HG02973 (cell line): ENCODE results near the gene ESYT3.

ENCODE experiments used
- ATAC-seq: cut with Tn5 transposase; IDR thresholded peaks from one replicate; pipeline ENCODE4 v1.9.1; 2021; ENCODE audit warnings: moderate library complexity; ENCODE audit not compliant: unreplicated experiment

The ESYT3 gene

GRCh38 chr3:138459619-138460535 is 25.5 kb downstream of the ESYT3 start:
- ATAC-seq: no peak

DNA sequence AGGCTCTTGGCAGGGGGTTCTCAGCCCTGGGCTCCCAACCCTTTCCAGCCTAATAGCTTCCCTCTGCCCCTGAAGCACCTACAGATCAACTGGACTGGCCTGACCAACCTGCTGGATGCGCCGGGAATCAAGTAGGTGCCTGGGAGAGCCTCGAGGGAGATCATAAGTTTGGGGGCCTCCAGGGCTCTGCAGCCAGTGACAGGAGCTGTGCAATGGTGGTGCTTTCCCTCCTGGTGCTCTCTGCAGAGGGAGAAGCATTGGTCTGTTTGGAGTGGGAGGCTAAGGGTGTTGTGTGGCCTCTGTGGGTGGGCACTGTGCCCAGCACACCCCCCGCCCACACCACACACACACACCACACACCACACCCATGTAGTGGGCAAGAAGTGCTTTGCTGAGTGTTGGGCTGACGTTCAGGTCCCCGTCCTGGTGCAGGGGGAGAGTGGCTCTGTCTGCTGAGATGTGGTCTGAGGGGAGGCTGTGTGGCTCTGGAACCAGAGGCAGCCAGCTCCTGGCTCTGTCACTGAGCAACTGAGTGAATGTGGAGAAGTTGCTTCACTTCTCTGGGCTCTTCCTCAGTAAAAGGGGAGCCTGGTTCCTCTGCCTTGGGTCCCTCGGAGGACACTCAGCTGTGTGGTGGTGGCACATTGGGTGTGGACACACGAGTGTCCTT is 26.3 kb downstream of the ESYT3 start:
- ATAC-seq: no peak

GRCh38 chr3:138461246-138461645 is 26.8 kb downstream of the ESYT3 start:
- no peak for ATAC-seq

DNA sequence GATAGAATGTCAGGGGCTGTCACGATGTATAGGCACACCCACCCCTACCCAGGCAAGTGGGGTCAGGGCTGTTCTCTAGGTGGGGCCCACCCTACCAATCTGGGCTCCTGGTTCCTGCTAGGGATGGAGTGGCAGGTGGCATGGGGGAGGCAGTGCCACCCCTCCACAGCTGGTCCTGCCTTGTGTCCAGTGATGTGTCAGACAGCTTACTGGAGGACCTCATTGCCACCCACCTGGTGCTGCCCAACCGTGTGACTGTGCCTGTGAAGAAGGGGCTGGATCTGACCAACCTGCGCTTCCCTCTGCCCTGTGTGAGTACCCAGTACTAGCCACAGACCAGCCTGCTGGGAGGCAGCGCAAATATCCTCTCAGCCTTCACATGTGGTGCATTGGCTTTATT is 27.5 kb downstream of the ESYT3 start:
- ATAC-seq: no peak

GRCh38 chr3:138463724-138464490 is 29.5 kb downstream of the ESYT3 start:
- no peak for ATAC-seq

- no peak for ATAC-seq
Measured at GRCh38 chr3:138464491-138464860, 30.1 kb downstream of the ESYT3 start.

GRCh38 chr3:138465451-138465850 is 31.0 kb downstream of the ESYT3 start:
- ATAC-seq: no peak

DNA sequence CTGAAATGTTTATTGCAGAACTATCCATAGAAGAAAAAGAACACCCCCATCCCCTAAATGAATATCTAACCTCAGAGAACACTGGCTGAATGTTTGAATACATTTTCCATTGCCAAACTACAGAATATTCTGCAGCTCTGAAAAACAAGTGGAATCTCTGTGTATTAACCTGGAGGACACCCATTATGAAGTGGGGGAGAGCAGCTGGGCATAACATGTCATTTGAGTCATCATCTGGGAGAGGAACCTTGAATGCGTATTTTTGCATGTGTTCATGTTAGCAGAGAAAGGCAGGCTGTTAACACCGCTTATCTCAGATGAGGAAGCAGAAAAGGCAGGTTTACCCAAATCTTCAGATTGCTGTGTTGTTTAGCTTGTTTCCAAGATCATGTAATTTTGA is 31.5 kb downstream of the ESYT3 start:
- no peak for ATAC-seq

- no peak for ATAC-seq
Measured at GRCh38 chr3:138467931-138468330, 33.5 kb downstream of the ESYT3 start.

- ATAC-seq: no peak
Measured at GRCh38 chr3:138468451-138468850, 34.0 kb downstream of the ESYT3 start.

GRCh38 chr3:138468886-138469285 is 34.5 kb downstream of the ESYT3 start:
- ATAC-seq: no peak

DNA sequence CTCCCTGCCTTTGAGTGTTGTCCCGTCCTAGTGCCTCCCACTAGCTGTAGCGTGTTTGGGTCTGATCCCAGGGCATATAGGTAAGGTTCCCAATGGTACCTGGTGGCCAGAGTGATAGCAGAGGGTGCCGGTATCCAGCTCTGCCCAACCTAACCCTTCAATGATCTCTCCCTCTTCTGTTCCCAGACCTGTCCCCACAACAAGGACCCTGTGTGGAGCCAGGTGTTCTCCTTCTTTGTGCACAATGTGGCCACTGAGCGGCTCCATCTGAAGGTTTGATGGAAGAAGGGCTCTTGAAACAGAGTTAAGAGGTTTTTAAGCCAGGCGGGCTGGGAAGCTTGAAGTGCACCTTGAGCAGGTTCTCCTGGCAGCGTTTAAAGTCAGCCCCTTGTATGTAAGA is 35.5 kb downstream of the ESYT3 start:
- ATAC-seq: no peak

DNA sequence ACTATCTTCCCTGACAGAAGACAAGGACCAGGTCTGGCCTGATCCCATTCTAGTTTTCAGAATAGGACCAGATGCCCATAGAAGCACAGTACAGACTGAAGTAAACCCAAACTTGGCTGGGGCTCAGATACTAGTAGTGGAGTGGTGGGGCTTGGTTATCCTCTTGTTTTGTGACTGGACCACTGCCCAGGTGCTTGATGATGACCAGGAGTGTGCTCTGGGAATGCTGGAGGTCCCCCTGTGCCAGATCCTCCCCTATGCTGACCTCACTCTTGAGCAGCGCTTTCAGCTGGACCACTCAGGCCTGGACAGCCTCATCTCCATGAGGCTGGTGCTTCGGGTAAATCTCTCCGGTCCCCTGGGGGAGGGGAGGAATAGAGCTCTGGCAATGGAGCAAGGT is 36.3 kb downstream of the ESYT3 start:
- ATAC-seq: no peak

GRCh38 chr3:138471481-138471880 is 37.1 kb downstream of the ESYT3 start:
- no peak for ATAC-seq

- ATAC-seq: no peak
Measured at GRCh38 chr3:138472141-138472825, 37.9 kb downstream of the ESYT3 start.

GRCh38 chr3:138473391-138473790 is 39.0 kb downstream of the ESYT3 start:
- no peak for ATAC-seq

DNA sequence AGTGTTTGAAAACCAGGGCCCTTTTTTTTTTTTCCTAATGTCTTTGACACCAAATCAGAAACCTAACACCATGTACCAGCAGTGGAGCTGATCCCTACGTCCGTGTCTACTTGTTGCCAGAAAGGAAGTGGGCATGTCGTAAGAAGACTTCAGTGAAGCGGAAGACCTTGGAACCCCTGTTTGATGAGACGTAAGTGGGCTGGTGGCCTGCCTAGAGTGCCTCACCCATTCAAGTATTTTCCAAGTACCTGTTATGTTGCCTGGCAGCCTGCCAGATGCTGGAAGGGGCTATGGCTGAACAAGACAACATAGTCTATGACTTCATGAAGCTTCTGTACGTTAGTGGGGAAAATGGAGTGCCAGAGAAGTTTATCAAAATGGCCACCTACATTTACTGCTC is 39.7 kb downstream of the ESYT3 start:
- ATAC-seq: no peak

GRCh38 chr3:138476526-138476925 is 42.1 kb downstream of the ESYT3 start:
- ATAC-seq: no peak

GRCh38 chr3:138477120-138477519 is 42.7 kb downstream of the ESYT3 start:
- no peak for ATAC-seq

GRCh38 chr3:138477801-138478200 is 43.4 kb downstream of the ESYT3 start:
- ATAC-seq: no peak

DNA sequence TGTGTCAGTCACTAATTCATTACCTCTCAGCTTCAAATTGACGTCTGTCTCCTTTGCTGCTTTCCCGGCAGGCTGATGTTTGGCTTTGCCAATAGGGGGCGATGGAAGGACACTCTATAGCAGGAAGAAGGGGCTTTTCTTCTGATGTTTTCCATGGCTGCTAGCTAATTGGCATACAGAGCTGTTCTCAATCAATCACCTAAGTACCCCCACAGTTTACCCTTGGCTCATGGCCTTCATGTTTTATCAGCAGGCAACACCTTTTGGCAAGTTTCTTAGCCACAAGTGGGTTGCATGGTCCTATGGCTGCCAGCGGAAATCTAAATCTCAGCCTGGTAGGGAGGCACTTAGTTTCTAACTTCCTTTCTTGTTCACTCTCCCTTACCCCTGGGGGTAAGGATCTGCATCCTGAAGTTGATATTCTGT is 45.0 kb downstream of the ESYT3 start:
- no peak for ATAC-seq
